BLaER1 treated with 17β-estradiol and CSF1 and Interleukin-3, amounts not matched to agents 10 nM and 100 nM (cell line): Measurements from ENCODE around the gene STK24.
A peak's percentile ranks its signal among the peaks of the same experiment; 100 is the strongest.
"Not testable (repeated sequence)": the region's sequence is repeated elsewhere in the genome, so short reads cannot be mapped to it uniquely, and the experiment has no call there.

ENCODE experiments used
- H3K27ac ChIP-seq, 11 experiments: shearing (Covaris generic); formaldehyde crosslinking; 2 replicates each; pipeline ENCODE4 v1.8.1; 2022
- H3K27me3 ChIP-seq, 11 experiments: shearing (Covaris generic); formaldehyde crosslinking; 2 replicates each; pipeline ENCODE4 v1.8.1; 2022
- H3K36me3 ChIP-seq, 11 experiments: shearing (Covaris generic); formaldehyde crosslinking; 2 replicates each; pipeline ENCODE4 v1.8.1; 2022
- H3K4me1 ChIP-seq, 10 experiments: shearing (Covaris generic); formaldehyde crosslinking; 2 replicates each; pipeline ENCODE4 v1.8.1; 2022
- H3K4me2 ChIP-seq, 11 experiments: shearing (Covaris generic); formaldehyde crosslinking; 2 replicates each; pipeline ENCODE4 v1.8.1; 2022
- H3K4me3 ChIP-seq, 10 experiments: shearing (Covaris generic); formaldehyde crosslinking; 2 replicates each; pipeline ENCODE4 v1.8.1; 2022
- H3K9ac ChIP-seq, 11 experiments: shearing (Covaris generic); formaldehyde crosslinking; 2 replicates each; pipeline ENCODE4 v1.8.1; 2022
- H3K9me3 ChIP-seq, 11 experiments: shearing (Covaris generic); formaldehyde crosslinking; replicated peaks in 1 of 11; 2 replicates each; pipeline ENCODE4 v1.8.1; 2022
- H4K20me1 ChIP-seq, 11 experiments: shearing (Covaris generic); formaldehyde crosslinking; 2 replicates each; pipeline ENCODE4 v1.8.1; 2022
- Cebpa-rat ChIP-seq, 11 experiments: shearing (Covaris generic); IDR thresholded peaks; 2 replicates each; pipeline ENCODE4 v1.8.1; 2022

Gene STK24

GRCh38 chr13:98599502-98600328 lies 22.8 kb upstream of the STK24 start:
- Histone ChIP-seq H3K9ac (no peak overlapping the region), H3K4me3 (no peak overlapping the region), H3K27ac (no peak overlapping the region), H4K20me1 (no peaks in the 10 kb centered on the region), H3K4me2 (no peak overlapping the region), H3K9me3 (no peaks in the 10 kb centered on the region), H3K4me1 (peaks cover 0 to 24% (median 0%) of the 10 kb centered on the region in 10 experiments; a peak in 5 of 20 replicates), H3K27me3 (no peaks in the 10 kb centered on the region), H3K36me3 (no peaks in the 10 kb centered on the region)
- TF ChIP-seq Cebpa-rat (IDR thresholded peaks at IDR 0.05), result no peak

GRCh38 chr13:98598043-98598442 lies 21.1 kb upstream of the STK24 start:
- no peaks in the 10 kb centered on the region for H4K20me1 ChIP-seq
- no peaks in the 10 kb centered on the region for H3K27me3 ChIP-seq
- H3K27ac ChIP-seq, result no peak overlapping the region
- H3K9ac ChIP-seq, result no peak overlapping the region
- no peak overlapping the region for H3K4me2 ChIP-seq
- TF ChIP-seq Cebpa-rat (IDR thresholded peaks at IDR 0.05), result no peak
- H3K36me3 ChIP-seq, result no peaks in the 10 kb centered on the region
- H3K9me3 ChIP-seq, result no peaks in the 10 kb centered on the region
- H3K4me1 ChIP-seq, result peaks cover 0 to 26% (median 0%) of the 10 kb centered on the region in 10 experiments; a peak in 5 of 20 replicates
- H3K4me3 ChIP-seq, result no peak overlapping the region

- H3K4me1 ChIP-seq, result peaks cover 0 to 26% (median 0%) of the 10 kb centered on the region in 10 experiments; a peak in 5 of 20 replicates
- H4K20me1 ChIP-seq, result no peaks in the 10 kb centered on the region
- H3K9ac ChIP-seq, result no peak overlapping the region
- no peak overlapping the region for H3K27ac ChIP-seq
- H3K36me3 ChIP-seq, result no peaks in the 10 kb centered on the region
- no peaks in the 10 kb centered on the region for H3K27me3 ChIP-seq
- peaks cover 4 to 10% (median 8%) of the 10 kb centered on the region in 11 experiments; a peak in 16 of 22 replicates for H3K9me3 ChIP-seq
- no peak for TF ChIP-seq Cebpa-rat (IDR thresholded peaks at IDR 0.05)
- H3K4me2 ChIP-seq, result peak overlapping the region in 2 of 11 experiments; percentile 18 to 64; a peak in 1 of 22 replicates
- no peak overlapping the region for H3K4me3 ChIP-seq
Measured at GRCh38 chr13:98595134-98595533, 18.2 kb upstream of the STK24 start.

GRCh38 chr13:98592362-98592732 lies 15.4 kb upstream of the STK24 start:
- peaks cover 7 to 17% (median 11%) of the 10 kb centered on the region in 11 experiments; a peak in 16 of 22 replicates for H3K9me3 ChIP-seq
- H3K4me3 ChIP-seq, result no peak overlapping the region
- H4K20me1 ChIP-seq, result no peaks in the 10 kb centered on the region
- H3K27ac ChIP-seq, result no peak overlapping the region
- no peak for TF ChIP-seq Cebpa-rat (IDR thresholded peaks at IDR 0.05)
- peaks cover 0 to 26% (median 0%) of the 10 kb centered on the region in 10 experiments; a peak in 5 of 20 replicates for H3K4me1 ChIP-seq
- H3K4me2 ChIP-seq, result no peak overlapping the region
- no peaks in the 10 kb centered on the region for H3K36me3 ChIP-seq
- no peaks in the 10 kb centered on the region for H3K27me3 ChIP-seq
- no peak overlapping the region for H3K9ac ChIP-seq

- Histone ChIP-seq H3K27me3 (no peaks in the 10 kb centered on the region), H3K4me1 (peaks cover 0 to 23% (median 0%) of the 10 kb centered on the region in 10 experiments; a peak in 5 of 20 replicates), H3K9me3 (peaks cover 7 to 17% (median 11%) of the 10 kb centered on the region in 11 experiments; a peak in 16 of 22 replicates), H3K27ac (no peak overlapping the region), H3K4me2 (no peak overlapping the region), H3K9ac (no peak overlapping the region), H3K36me3 (no peaks in the 10 kb centered on the region), H3K4me3 (no peak overlapping the region), H4K20me1 (no peaks in the 10 kb centered on the region)
- no peak for TF ChIP-seq Cebpa-rat (IDR thresholded peaks at IDR 0.05)
Measured at GRCh38 chr13:98591721-98592361, 14.9 kb upstream of the STK24 start.

- peaks cover 7 to 17% (median 11%) of the 10 kb centered on the region in 11 experiments; a peak in 16 of 22 replicates for H3K9me3 ChIP-seq
- H3K4me3 ChIP-seq, H3K4me1 ChIP-seq, H4K20me1 ChIP-seq, H3K36me3 ChIP-seq, H3K4me2 ChIP-seq, H3K27ac ChIP-seq, H3K27me3 ChIP-seq, H3K9ac ChIP-seq: not testable (repeated sequence)
Measured at GRCh38 chr13:98590471-98590870, 13.6 kb upstream of the STK24 start.

GRCh38 chr13:98589516-98589915 lies 12.6 kb upstream of the STK24 start:
- peaks cover 7 to 17% (median 11%) of the 10 kb centered on the region in 11 experiments; a peak in 16 of 22 replicates for H3K9me3 ChIP-seq
- H3K4me1 ChIP-seq, H3K27me3 ChIP-seq, H3K4me3 ChIP-seq, H3K27ac ChIP-seq, H3K36me3 ChIP-seq, H3K4me2 ChIP-seq, H4K20me1 ChIP-seq, H3K9ac ChIP-seq: not testable (repeated sequence)

GRCh38 chr13:98586400-98587345 lies 9.8 kb upstream of the STK24 start:
- no peaks in the 10 kb centered on the region; a peak in 1 of 22 replicates for H3K27me3 ChIP-seq
- no peak for TF ChIP-seq Cebpa-rat (IDR thresholded peaks at IDR 0.05)
- peaks cover 0 to 7% (median 0%) of the 10 kb centered on the region in 10 experiments; a peak in 4 of 20 replicates for H3K4me1 ChIP-seq
- H3K27ac ChIP-seq, result no peak overlapping the region
- peaks cover 7 to 17% (median 11%) of the 10 kb centered on the region in 11 experiments; a peak in 16 of 22 replicates for H3K9me3 ChIP-seq
- no peak overlapping the region for H3K4me2 ChIP-seq
- H3K4me3 ChIP-seq, result no peak overlapping the region
- H4K20me1 ChIP-seq, result no peaks in the 10 kb centered on the region
- H3K36me3 ChIP-seq, result no peaks in the 10 kb centered on the region
- no peak overlapping the region for H3K9ac ChIP-seq

GRCh38 chr13:98585946-98586345 lies 9.0 kb upstream of the STK24 start:
- Histone ChIP-seq H3K4me1 (peaks cover 0 to 13% (median 0%) of the 10 kb centered on the region in 10 experiments; a peak in 4 of 20 replicates), H4K20me1 (no peaks in the 10 kb centered on the region), H3K4me3 (no peak overlapping the region), H3K4me2 (no peak overlapping the region), H3K36me3 (no peaks in the 10 kb centered on the region), H3K9me3 (peaks cover 7 to 16% (median 10%) of the 10 kb centered on the region in 11 experiments; a peak in 16 of 22 replicates), H3K9ac (no peak overlapping the region), H3K27me3 (no peaks in the 10 kb centered on the region; a peak in 1 of 22 replicates), H3K27ac (no peak overlapping the region)
- no peak for TF ChIP-seq Cebpa-rat (IDR thresholded peaks at IDR 0.05)
